Cardiac muscle cell (in vitro differentiated cells and primary cell): ENCODE results near the gene TAS2R40. TPM values are rescaled to one million over a fixed set of nuclear protein-coding genes. Genes with fewer than 3 reads are reported as not detected.

Source experiments
- DNase-seq, 2 donors: peaks; one replicate each; pipeline versions ENCODE4 v3.0.0 to v3.0.0-alpha.2; 2010 to 2017; ENCODE audit warnings: low read depth in 1 of 2, low spot score in 1 of 2
- H3K27ac ChIP-seq: fragments of 200-600 bp; sonication (generic); 2 replicates; pipeline ENCODE4 v1.5.1; 2016
- H3K27me3 ChIP-seq: fragments of 200-600 bp; sonication (generic); 2 replicates; pipeline ENCODE4 v1.6.0; 2016; ENCODE audit warnings: control low read depth
- H3K36me3 ChIP-seq: fragments of 200-600 bp; sonication (generic); 2 replicates; pipeline ENCODE4 v1.5.1; 2016; ENCODE audit warnings: control low read depth
- H3K4me1 ChIP-seq: fragments of 200-600 bp; sonication (generic); 2 replicates; pipeline ENCODE4 v1.8.1; 2017; ENCODE audit warnings: low read depth, mild to moderate bottlenecking, mixed run types
- H3K4me3 ChIP-seq: fragments of 200-600 bp; sonication (generic); 2 replicates; pipeline ENCODE4 v1.5.1; 2016; ENCODE audit warnings: mild to moderate bottlenecking
- H3K9me3 ChIP-seq: fragments of 200-600 bp; sonication (generic); 2 replicates; pipeline ENCODE4 v1.5.1; 2017; ENCODE audit warnings: low read depth, mild to moderate bottlenecking, control low read depth
- CTCF ChIP-seq: IDR thresholded peaks from 2 replicates; pipeline ENCODE4 v1.5.1; 2012; ENCODE audit warnings: low read depth, mild to moderate bottlenecking, low read length
- polyA plus RNA-seq: library from polyadenylated mRNA; unstranded; fragments of >200 nt; fragmentation: Nextera tagmentation; extraction: Ambion mirVana; gene quantifications from 2 replicates; pipeline ENCODE4 v1.2.1, GENCODE V29; 2016
- total RNA-seq: library from RNA; depleted of rRNA; stranded (reverse); fragments of >200 nt; gene quantifications from 2 replicates; pipeline ENCODE4 v1.2.3, GENCODE V29; 2016

TAS2R40 gene
- total and polyA plus RNA-seq, 2 experiments from 2014 or later = not detected

GRCh38 chr7:143216686-143217085 is 5.2 kb upstream of the TAS2R40 start:
- Histone ChIP-seq H3K27me3 (peaks cover 4% of the 10 kb centered on the region), H3K9me3 (no peaks in the 10 kb centered on the region), H3K4me3 (no peak overlapping the region), H3K4me1 (no peaks in the 10 kb centered on the region), H3K36me3 (no peaks in the 10 kb centered on the region), H3K27ac (no peak overlapping the region)
- no peak for TF ChIP-seq CTCF
- no peak for DNase-seq

- Histone ChIP-seq H3K4me1 (no peaks in the 10 kb centered on the region), H3K27me3 (peaks cover 8% of the 10 kb centered on the region), H3K4me3 (no peak overlapping the region), H3K9me3 (no peaks in the 10 kb centered on the region), H3K36me3 (no peaks in the 10 kb centered on the region), H3K27ac (no peak overlapping the region)
- DNase-seq = no peak
- no peak for TF ChIP-seq CTCF
These were observed 4.0 kb upstream of the TAS2R40 start for GRCh38 chr7:143217806-143218205.

- Histone ChIP-seq H3K27ac (no peak overlapping the region), H3K4me1 (no peaks in the 10 kb centered on the region), H3K9me3 (no peaks in the 10 kb centered on the region), H3K27me3 (peaks cover 9% of the 10 kb centered on the region), H3K36me3 (no peaks in the 10 kb centered on the region), H3K4me3 (no peak overlapping the region)
- DNase-seq = no peak
- TF ChIP-seq CTCF = no peak
These were observed 551 bp upstream of the TAS2R40 start for GRCh38 chr7:143221286-143221685.

- DNase-seq = no peak
- Histone ChIP-seq H3K27me3 (peaks cover 9% of the 10 kb centered on the region), H3K4me1 (no peaks in the 10 kb centered on the region), H3K4me3 (no peak overlapping the region), H3K27ac (no peak overlapping the region), H3K9me3 (no peaks in the 10 kb centered on the region), H3K36me3 (no peaks in the 10 kb centered on the region)
- no peak for TF ChIP-seq CTCF
These were observed 945 bp downstream of the TAS2R40 start for GRCh38 chr7:143222782-143223181.

- no peak overlapping the region for H3K4me3 ChIP-seq
- no peaks in the 10 kb centered on the region for H3K9me3 ChIP-seq
- no peak for TF ChIP-seq CTCF
- H3K27me3 ChIP-seq = peaks cover 5% of the 10 kb centered on the region
- DNase-seq = no peak
- H3K36me3 ChIP-seq = no peaks in the 10 kb centered on the region
- H3K4me1 ChIP-seq = no peaks in the 10 kb centered on the region
- no peak overlapping the region for H3K27ac ChIP-seq
These were observed 1.9 kb downstream of the TAS2R40 start for GRCh38 chr7:143223784-143224183.

GRCh38 chr7:143225047-143225446 is 3.2 kb downstream of the TAS2R40 start:
- H3K27me3 ChIP-seq = peaks cover 5% of the 10 kb centered on the region
- no peak for DNase-seq
- H3K9me3 ChIP-seq = no peaks in the 10 kb centered on the region
- no peaks in the 10 kb centered on the region for H3K4me1 ChIP-seq
- H3K27ac ChIP-seq = no peak overlapping the region
- H3K4me3 ChIP-seq = no peak overlapping the region
- TF ChIP-seq CTCF = no peak
- H3K36me3 ChIP-seq = no peaks in the 10 kb centered on the region
